Measurements from ENCODE around the gene TRIM49C. TPM values are rescaled to one million over a fixed set of nuclear protein-coding genes. Genes with fewer than 3 reads are reported as not detected.
"Not testable (repeated sequence)": the region's sequence is repeated elsewhere in the genome, so short reads cannot be mapped to it uniquely, and the experiment has no call there.

Gene TRIM49C
- total RNA-seq, 1 experiment from 2014 or later, result not detected

GRCh38 chr11:90085650-90086049 is 54.7 kb downstream of the TRIM49C start, which contains the start of gene UBTFL1:
TSS of gene UBTFL1 (plus strand) at chr11:90085950. CDS start at chr11:90085950, 0 bp downstream.
- H3K4me2 ChIP-seq (ENCODE audit: insufficient read depth, insufficient read length, low read length); H3K27ac ChIP-seq (ENCODE audit: insufficient read length, low read depth, low read length); H3K27me3 Mint-ChIP-seq (ENCODE audit: low read depth); H3K79me2 ChIP-seq (ENCODE audit: insufficient read depth, low read length); H4K8ac ChIP-seq (replicated peaks; ENCODE audit: insufficient read length, low read depth, low read length); H2BK20ac ChIP-seq (ENCODE audit: low read depth, low read length, poor library complexity, severe bottlenecking); H3K18ac ChIP-seq (ENCODE audit: insufficient read length, low read depth, low read length); H3K4me3 Mint-ChIP-seq; H3K79me1 ChIP-seq (ENCODE audit: insufficient read depth, low read depth, low read length, poor library complexity, severe bottlenecking); H2BK12ac ChIP-seq (ENCODE audit: insufficient read length, low read depth, low read length); H3K27me3 ChIP-seq (ENCODE audit: insufficient read depth, low read length); H3K23me2 ChIP-seq (ENCODE audit: insufficient read length, low read depth, low read length, poor library complexity, severe bottlenecking); H4K5ac ChIP-seq (ENCODE audit: insufficient read length, low read depth, low read length); H4K91ac ChIP-seq (ENCODE audit: insufficient read length, low read depth, low read length); H2BK15ac ChIP-seq (ENCODE audit: low read depth, low read length); H3K9me3 Mint-ChIP-seq; H3T11ph ChIP-seq (ENCODE audit: low read length); H3K4me1 ChIP-seq (ENCODE audit: insufficient read depth, low read length); H3K4ac ChIP-seq (ENCODE audit: low read depth, low read length); H3K4me1 Mint-ChIP-seq; H2AFZ ChIP-seq (ENCODE audit: low read length); H2AK5ac ChIP-seq (ENCODE audit: insufficient read length, low read length); H3K9me3 ChIP-seq (ENCODE audit: control insufficient read depth, low read depth, low read length); H3K9ac ChIP-seq (ENCODE audit: extremely low read depth, insufficient read length, low read length); H2BK5ac ChIP-seq (ENCODE audit: insufficient read length, low read length); H2BK120ac ChIP-seq (ENCODE audit: low read depth, low read length, poor library complexity, severe bottlenecking); H3K36me3 Mint-ChIP-seq (ENCODE audit: insufficient read depth in 1 of 3, low read depth in 3 of 3); H3K56ac ChIP-seq (ENCODE audit: insufficient read length, low read depth, low read length); H3K14ac ChIP-seq (ENCODE audit: insufficient read depth, low read length); DNase-seq; H3K27ac Mint-ChIP-seq; H4K20me1 ChIP-seq (ENCODE audit: control insufficient read depth, insufficient read depth, insufficient read length); H3K23ac ChIP-seq (ENCODE audit: insufficient read length, low read depth, low read length): not testable (repeated sequence)
- WGBS (ENCODE audit: extremely low coverage, insufficient read length, low lambda C conversion rate), result no CpG with 5 or more reads among the region's 3 CpGs

- not testable (repeated sequence) for H3K14ac ChIP-seq (ENCODE audit: insufficient read depth, low read length); H2AK5ac ChIP-seq (ENCODE audit: insufficient read length, low read length); H3K18ac ChIP-seq (ENCODE audit: insufficient read length, low read depth, low read length); H4K5ac ChIP-seq (ENCODE audit: insufficient read length, low read depth, low read length); H3K27me3 ChIP-seq (ENCODE audit: insufficient read depth, low read length); H3K4me2 ChIP-seq (ENCODE audit: insufficient read depth, insufficient read length, low read length); H2BK20ac ChIP-seq (ENCODE audit: low read depth, low read length, poor library complexity, severe bottlenecking); H3K56ac ChIP-seq (ENCODE audit: insufficient read length, low read depth, low read length); H3K9ac ChIP-seq (ENCODE audit: extremely low read depth, insufficient read length, low read length); H3K4me1 ChIP-seq (ENCODE audit: insufficient read depth, low read length); H3K4me1 Mint-ChIP-seq; H3K9me3 Mint-ChIP-seq; H2AFZ ChIP-seq (ENCODE audit: low read length); H2BK15ac ChIP-seq (ENCODE audit: low read depth, low read length); H3K79me1 ChIP-seq (ENCODE audit: insufficient read depth, low read depth, low read length, poor library complexity, severe bottlenecking); H2BK12ac ChIP-seq (ENCODE audit: insufficient read length, low read depth, low read length); H3K9me3 ChIP-seq (ENCODE audit: control insufficient read depth, low read depth, low read length); H3K4me3 Mint-ChIP-seq; H3K27ac ChIP-seq (ENCODE audit: insufficient read length, low read depth, low read length); H3K23ac ChIP-seq (ENCODE audit: insufficient read length, low read depth, low read length); H4K8ac ChIP-seq (replicated peaks; ENCODE audit: insufficient read length, low read depth, low read length); H3K27ac Mint-ChIP-seq; H3K27me3 Mint-ChIP-seq (ENCODE audit: low read depth); H3K79me2 ChIP-seq (ENCODE audit: insufficient read depth, low read length); H3K36me3 Mint-ChIP-seq (ENCODE audit: insufficient read depth in 1 of 3, low read depth in 3 of 3); H4K91ac ChIP-seq (ENCODE audit: insufficient read length, low read depth, low read length); H3K4ac ChIP-seq (ENCODE audit: low read depth, low read length); H3T11ph ChIP-seq (ENCODE audit: low read length); H3K23me2 ChIP-seq (ENCODE audit: insufficient read length, low read depth, low read length, poor library complexity, severe bottlenecking); H2BK120ac ChIP-seq (ENCODE audit: low read depth, low read length, poor library complexity, severe bottlenecking); H4K20me1 ChIP-seq (ENCODE audit: control insufficient read depth, insufficient read depth, insufficient read length); DNase-seq; H2BK5ac ChIP-seq (ENCODE audit: insufficient read length, low read length)
- WGBS (ENCODE audit: extremely low coverage, insufficient read length, low lambda C conversion rate), result no CpG with 5 or more reads among the region's 2 CpGs
Measured at GRCh38 chr11:90088731-90089130, 57.8 kb downstream of the TRIM49C start.
